ENCODE results near the gene TNN.
"Not testable (repeated sequence)": the region's sequence is repeated elsewhere in the genome, so short reads cannot be mapped to it uniquely, and the experiment has no call there.

The TNN gene

DNA sequence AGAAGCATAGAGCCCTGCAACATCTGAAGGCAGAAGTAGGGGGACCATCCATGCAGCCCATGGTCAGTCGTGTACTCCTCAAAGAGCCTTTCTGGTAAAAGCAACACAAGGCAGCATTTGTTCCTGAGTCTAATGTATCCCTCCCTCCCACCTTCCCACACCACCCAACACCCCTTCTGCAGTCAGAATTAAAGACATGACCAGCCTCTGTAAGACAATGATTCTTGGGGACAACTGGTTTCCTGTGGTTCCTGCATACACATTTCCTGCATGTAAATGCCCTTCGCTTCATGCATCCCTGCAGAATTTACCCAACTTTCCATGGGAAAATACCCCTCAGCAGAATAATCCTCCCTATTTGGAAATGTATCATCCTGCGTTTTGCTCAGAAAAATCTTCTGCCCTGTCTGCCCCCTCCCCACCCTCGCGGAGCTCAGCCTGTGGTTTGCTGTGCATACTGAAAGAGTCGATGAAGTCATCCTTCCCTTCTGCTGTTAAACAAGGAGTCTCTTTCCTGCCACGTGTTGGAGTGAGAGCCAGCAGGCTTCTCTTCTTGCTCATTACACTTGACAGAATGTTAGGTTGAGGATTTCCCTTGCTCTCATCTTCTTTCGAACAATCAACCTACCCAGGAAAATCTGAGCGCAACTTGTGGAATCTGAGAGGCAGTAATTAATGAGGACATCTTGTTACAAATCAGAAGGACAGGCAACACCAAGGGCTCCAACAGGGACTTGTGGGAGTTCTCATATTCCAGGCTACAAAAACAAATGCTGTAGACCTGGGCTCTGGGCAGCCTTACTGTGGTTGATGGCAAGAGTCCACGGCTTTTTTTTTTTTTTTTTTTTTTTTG is 4.7 kb downstream of the TNN start:
- no peak for DNase-seq (ENCODE audit: low read depth in 3 of 3)

GRCh38 chr1:175073061-175073460 is 5.4 kb downstream of the TNN start:
- no peak for DNase-seq (ENCODE audit: low read depth in 3 of 3)

DNA sequence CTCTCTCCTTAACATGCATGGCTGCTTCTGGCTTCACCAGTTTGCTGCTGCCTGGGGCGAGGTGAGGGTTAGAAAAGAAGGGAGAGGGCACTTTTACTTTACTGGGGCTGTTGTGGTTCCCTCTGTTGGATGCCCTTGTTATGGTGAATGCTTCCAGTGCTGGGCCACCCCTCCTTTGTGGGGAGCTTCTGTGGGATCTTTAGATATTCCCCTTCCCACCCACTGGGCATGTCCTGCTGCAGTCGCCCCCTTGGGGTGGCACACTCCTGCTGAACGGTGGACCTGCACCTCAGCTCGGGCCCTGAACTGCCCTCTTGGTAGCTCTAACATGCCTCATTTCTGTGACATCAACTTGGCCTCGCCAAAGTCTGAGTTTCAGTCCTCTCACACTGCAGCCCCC is 6.0 kb downstream of the TNN start:
- DNase-seq (ENCODE audit: low read depth in 3 of 3), result no peak

GRCh38 chr1:175075572-175076568 is 8.2 kb downstream of the TNN start:
- no peak for DNase-seq (ENCODE audit: low read depth in 3 of 3)

- no peak for DNase-seq (ENCODE audit: low read depth in 3 of 3)
Observed at GRCh38 chr1:175077356-175078030, 9.9 kb downstream of the TNN start.

GRCh38 chr1:175078629-175079028 is 11.0 kb downstream of the TNN start:
- DNase-seq (ENCODE audit: low read depth in 3 of 3), result no peak

GRCh38 chr1:175079338-175079737 is 11.7 kb downstream of the TNN start:
- no peak for DNase-seq (ENCODE audit: low read depth in 3 of 3)

- no peak for DNase-seq (ENCODE audit: low read depth in 3 of 3)
Observed at GRCh38 chr1:175080030-175080429, 12.4 kb downstream of the TNN start.

- DNase-seq (ENCODE audit: low read depth in 3 of 3), result no peak
Observed at GRCh38 chr1:175081983-175082382, 14.3 kb downstream of the TNN start.

DNA sequence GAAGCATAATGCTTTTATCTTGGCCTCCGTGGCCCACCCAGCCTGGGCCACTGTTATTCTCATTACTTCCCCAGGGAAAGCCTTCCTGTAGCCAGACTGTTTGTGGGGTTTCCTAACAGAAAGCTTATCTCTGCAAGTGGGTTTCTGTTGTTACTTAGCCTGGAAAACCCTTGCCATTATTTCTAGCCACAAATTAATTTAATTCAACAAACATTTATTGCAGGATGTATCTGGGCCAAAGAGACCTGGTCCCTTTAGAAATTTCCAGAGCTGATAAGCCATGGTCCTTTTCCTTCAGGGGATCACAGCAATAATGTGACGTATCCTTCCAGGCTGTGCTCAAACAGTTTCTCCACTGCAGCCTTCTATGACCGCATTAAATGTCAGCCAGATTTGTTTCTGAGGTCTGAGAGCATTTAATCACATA is 20.9 kb downstream of the TNN start:
- no peak for DNase-seq (ENCODE audit: low read depth in 3 of 3)

GRCh38 chr1:175089136-175089718 is 21.6 kb downstream of the TNN start:
- no peak for DNase-seq (ENCODE audit: low read depth in 3 of 3)

DNA sequence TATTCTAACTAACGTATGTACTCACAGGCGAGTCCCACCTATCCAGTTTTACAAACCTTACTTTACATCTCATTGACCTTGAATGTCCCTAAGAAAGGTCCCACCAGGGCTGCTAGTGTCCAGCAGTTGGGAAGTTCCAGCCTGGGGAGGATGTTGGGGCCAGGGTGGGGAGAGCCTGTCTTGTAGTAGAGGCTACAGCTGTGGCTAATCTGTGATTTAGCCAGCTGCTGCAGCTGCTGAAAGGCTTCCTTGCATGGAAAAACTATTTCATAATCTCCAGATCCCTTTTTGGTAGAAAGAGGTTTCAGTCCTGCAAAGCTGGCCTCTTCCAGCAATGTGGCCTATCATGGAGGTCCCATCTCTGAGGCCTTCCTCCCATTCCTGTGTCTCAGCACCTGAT is 23.1 kb downstream of the TNN start:
- DNase-seq (ENCODE audit: low read depth in 3 of 3), result no peak

- DNase-seq (ENCODE audit: low read depth in 3 of 3), result no peak
Observed at GRCh38 chr1:175094626-175095025, 27.0 kb downstream of the TNN start.

- no peak for DNase-seq (ENCODE audit: low read depth in 3 of 3)
Observed at GRCh38 chr1:175095069-175095468, 27.4 kb downstream of the TNN start.

GRCh38 chr1:175095978-175096607 is 28.5 kb downstream of the TNN start:
- DNase-seq (ENCODE audit: low read depth in 3 of 3), result no peak

DNA sequence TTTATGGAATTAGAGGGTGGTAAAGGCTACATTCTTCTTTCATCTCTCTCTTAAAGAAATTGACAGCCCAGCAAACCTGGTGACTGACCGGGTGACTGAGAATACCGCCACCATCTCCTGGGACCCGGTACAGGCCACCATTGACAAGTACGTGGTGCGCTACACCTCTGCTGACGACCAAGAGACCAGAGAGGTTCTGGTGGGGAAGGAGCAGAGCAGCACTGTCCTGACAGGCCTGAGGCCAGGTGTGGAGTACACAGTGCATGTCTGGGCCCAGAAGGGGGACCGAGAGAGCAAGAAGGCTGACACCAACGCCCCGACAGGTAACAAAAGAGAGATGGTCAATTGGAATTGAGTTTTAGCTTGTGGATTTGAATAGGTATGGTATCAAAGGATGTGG is 29.7 kb downstream of the TNN start:
- DNase-seq (ENCODE audit: low read depth in 3 of 3), result no peak

GRCh38 chr1:175099916-175100315 is 32.3 kb downstream of the TNN start:
- DNase-seq (ENCODE audit: low read depth in 3 of 3), result no peak

DNA sequence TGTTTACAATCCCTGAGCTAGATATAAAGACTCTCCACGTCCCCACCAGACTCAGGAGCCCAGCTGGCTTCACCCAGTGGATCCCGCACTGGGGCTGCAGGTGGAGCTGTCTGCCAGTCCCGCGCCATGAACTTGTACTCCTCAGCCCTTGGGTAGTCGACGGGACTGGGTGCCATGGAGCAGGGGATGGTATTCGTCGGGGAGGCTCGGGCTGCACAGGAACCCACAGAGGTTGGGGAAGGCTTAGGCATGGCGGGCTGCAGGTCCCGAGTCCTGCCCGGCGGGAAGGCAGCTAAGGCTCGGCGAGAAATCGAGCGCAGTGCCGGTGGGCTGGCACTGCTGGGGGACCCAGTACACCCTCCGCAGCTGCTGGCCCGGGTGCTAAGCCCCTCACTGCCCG is 34.5 kb downstream of the TNN start:
- not testable (repeated sequence) for DNase-seq (ENCODE audit: low read depth in 3 of 3)

GRCh38 chr1:175106536-175106935 is 38.9 kb downstream of the TNN start:
- DNase-seq (ENCODE audit: low read depth in 3 of 3), result not testable (repeated sequence)

GRCh38 chr1:175108331-175108820 is 40.7 kb downstream of the TNN start:
- not testable (repeated sequence) for DNase-seq (ENCODE audit: low read depth in 3 of 3)

DNA sequence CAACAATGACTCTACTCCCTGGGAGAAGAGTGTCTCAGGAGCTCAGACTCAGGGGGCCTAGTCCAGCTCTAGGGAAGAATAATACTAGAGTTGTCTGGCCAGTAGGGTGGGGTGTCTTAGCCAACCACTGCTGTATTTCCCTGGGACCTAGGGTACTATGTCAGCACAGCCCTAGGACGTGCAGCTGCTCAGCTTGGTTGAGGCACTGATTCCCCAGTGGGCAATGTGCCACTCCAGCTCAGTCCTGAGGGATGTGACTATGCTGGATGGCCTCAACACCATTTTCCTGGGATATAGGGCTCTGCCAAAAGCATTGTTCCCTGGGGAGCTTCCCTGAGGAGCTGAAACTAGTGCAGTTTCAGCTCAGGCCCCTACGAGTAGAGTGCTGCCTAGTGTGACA is 47.4 kb downstream of the TNN start:
- no peak for DNase-seq (ENCODE audit: low read depth in 3 of 3)
